ENCODE measurements around the gene SNF8.

The SNF8 gene

GRCh38 chr17:48930435-48930873, 14.2 kb downstream of the SNF8 start:
- DNase-seq (ENCODE audit: low read depth), result no peak
- H3K4me3 ChIP-seq (ENCODE audit: control insufficient read depth, low read depth, low read length), result no peak overlapping the region
- TF ChIP-seq CTCF (conservative IDR thresholded peaks at IDR 0.05; ENCODE audit: control insufficient read depth, insufficient read depth, low read depth, low read length), result no peak

- no peak overlapping the region for H3K4me3 ChIP-seq (ENCODE audit: control insufficient read depth, low read depth, low read length)
- no peak for TF ChIP-seq CTCF (conservative IDR thresholded peaks at IDR 0.05; ENCODE audit: control insufficient read depth, insufficient read depth, low read depth, low read length)
- no peak for DNase-seq (ENCODE audit: low read depth)
Measured at GRCh38 chr17:48929812-48930165, 14.9 kb downstream of the SNF8 start.

- TF ChIP-seq CTCF (conservative IDR thresholded peaks at IDR 0.05; ENCODE audit: control insufficient read depth, insufficient read depth, low read depth, low read length), result no peak
- peak; percentile 24 for DNase-seq (ENCODE audit: low read depth)
Measured at GRCh38 chr17:48928876-48929811, 15.5 kb downstream of the SNF8 start.

GRCh38 chr17:48927978-48928745, 16.5 kb downstream of the SNF8 start:
- no peak overlapping the region for H3K4me3 ChIP-seq (ENCODE audit: control insufficient read depth, low read depth, low read length)
- DNase-seq (ENCODE audit: low read depth), result no peak

More at GRCh38 chr17:48928876-48929811, 15.5 kb downstream of the SNF8 start:
- no peak overlapping the region for H3K4me3 ChIP-seq (ENCODE audit: control insufficient read depth, low read depth, low read length)

GRCh38 chr17:48925991-48926342, 18.7 kb downstream of the SNF8 start:
- TF ChIP-seq CTCF (conservative IDR thresholded peaks at IDR 0.05; ENCODE audit: control insufficient read depth, insufficient read depth, low read depth, low read length), result no peak
- DNase-seq (ENCODE audit: low read depth), result no peak
- no peak overlapping the region for H3K4me3 ChIP-seq (ENCODE audit: control insufficient read depth, low read depth, low read length)

More at GRCh38 chr17:48927978-48928745, 16.5 kb downstream of the SNF8 start:
- no peak for TF ChIP-seq CTCF (conservative IDR thresholded peaks at IDR 0.05; ENCODE audit: control insufficient read depth, insufficient read depth, low read depth, low read length)

GRCh38 chr17:48925251-48925990, 19.2 kb downstream of the SNF8 start:
- H3K4me3 ChIP-seq (ENCODE audit: control insufficient read depth, low read depth, low read length), result no peak overlapping the region
- TF ChIP-seq CTCF (conservative IDR thresholded peaks at IDR 0.05; ENCODE audit: control insufficient read depth, insufficient read depth, low read depth, low read length), result no peak
- no peak for DNase-seq (ENCODE audit: low read depth)

Measured in fibroblast of mammary gland (primary cell).